K562 treated with DMSO at 1 percent for 12 hours (cell line): Measurements from ENCODE around the gene TNFRSF14. TPM values are rescaled to one million over a fixed set of nuclear protein-coding genes. Genes with fewer than 3 reads are reported as not detected.

Experiments used
- total RNA-seq: library from RNA; unstranded; fragments of 300-600 nt; gene quantifications from 2 replicates; pipeline ENCODE4 v1.2.3, GENCODE V29; 2022; ENCODE audit not compliant: insufficient read depth

The TNFRSF14 gene
- 6.3 and 9.2 TPM in 2 replicates for total RNA-seq

GRCh38 chr1:2556277-2556677 is at the start of gene TNFRSF14:
TSS of gene TNFRSF14 (plus strand) at chr1:2556371. CDS start at chr1:2556665, 294 bp downstream.

DNA sequence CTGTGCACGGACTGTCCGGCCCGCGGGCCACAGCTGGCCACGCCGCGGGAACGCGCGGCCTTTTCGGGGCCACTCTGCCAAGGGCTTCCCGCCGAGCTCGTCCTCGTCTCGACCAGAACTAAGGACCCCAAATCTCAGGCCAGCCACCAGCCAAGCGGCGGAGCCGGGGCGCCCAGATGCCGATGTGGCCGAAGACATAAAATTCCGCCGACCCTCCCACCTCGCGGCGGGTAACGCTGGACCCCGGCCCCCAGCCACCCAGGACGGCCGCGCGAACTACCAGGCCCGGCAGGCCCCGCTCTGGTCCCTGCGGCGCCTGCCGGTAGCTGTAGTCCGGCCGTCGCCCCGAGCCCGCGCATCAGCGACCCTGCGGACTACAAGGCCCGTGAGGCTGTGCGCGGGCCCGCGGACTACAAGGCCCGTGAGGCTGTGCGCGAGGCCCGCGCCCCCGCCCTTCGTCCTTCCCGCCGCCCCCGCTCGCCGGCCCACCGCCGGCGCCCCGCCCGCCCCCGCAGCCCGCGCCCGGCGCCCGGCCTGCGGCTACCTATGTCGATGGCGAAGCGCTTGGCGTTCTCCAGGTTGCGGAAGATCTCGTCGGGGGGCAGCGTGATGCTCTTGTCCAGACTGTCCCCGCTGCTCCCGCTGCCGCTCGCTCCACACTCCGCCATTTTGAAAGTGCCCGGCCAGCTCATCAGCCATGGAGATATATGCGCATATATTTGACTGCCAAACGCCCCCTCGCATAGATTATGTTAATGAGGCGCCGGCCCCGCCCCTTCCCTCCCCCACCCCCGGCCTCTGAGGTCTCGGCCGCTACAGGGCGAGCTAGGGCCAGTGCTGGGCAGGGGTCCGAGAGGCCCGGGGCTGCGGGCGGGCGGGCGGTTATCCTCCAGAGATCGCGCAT is 30.0 kb upstream of the TNFRSF14 start, which contains the start of gene PANK4:
Gene PANK4, minus strand, starts transcription at position 677 of the 904 bp plus-strand sequence. Its CDS starts 9 bp downstream, at position 668.

DNA sequence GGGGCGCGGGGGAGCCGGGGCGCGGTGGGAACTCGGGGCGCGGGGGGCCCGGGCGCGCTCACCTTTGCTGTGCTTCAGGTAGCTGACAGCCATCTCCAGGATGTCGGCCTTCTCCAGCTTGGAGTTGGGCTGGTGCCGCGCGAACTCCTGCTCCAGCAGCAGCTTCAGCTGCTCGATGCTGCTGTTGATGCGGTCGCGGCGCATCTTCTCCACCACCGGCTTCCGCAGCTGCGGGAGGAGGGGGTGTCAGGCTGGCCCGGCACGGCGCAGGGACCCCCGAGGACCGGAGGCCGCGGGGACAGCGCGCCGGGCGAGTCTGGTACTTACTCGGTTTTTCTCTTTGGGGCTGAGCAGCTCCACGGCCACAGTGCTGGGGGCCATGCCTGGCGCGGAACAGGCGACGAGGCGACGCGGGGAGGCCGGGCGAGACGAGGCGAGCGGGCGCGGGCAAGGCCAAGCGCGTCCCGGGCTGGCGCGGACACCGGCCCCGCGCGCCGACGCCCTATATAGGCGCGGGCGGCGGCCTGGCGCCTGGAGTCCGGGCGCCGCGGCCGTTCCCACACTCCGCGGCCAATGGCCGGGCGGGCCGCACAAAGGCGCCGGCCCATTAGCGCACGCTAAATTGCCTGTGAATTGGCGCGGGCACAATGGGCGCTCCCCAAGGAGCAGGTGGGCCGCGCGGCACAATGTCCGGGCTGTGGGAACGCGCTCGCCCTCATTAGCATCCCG is 26.2 kb upstream of the TNFRSF14 start, which contains the start of gene HES5:
Gene HES5, minus strand, starts transcription at position 480 of the 729 bp plus-strand sequence. Its CDS starts 99 bp downstream, at position 381.

GRCh38 chr1:2586154-2587070 is 30.2 kb downstream of the TNFRSF14 start, which contains the start of gene PRXL2B:
TSS of gene PRXL2B (plus strand) at chr1:2586777. CDS start at chr1:2586886, 109 bp downstream.

Other genes starting within 250 kb of the TNFRSF14 start
- 1.6 and 2.1 TPM in 2 replicates for gene MORN1, start 164.8 kb upstream of the TNFRSF14 start, total RNA-seq
- 75.6 and 112 TPM in 2 replicates for gene RER1, start 164.5 kb upstream of the TNFRSF14 start, total RNA-seq
- gene PEX10, start 143.8 kb upstream of the TNFRSF14 start, total RNA-seq = 8.8 and 12.7 TPM in 2 replicates
- gene PLCH2, start 80.1 kb upstream of the TNFRSF14 start, total RNA-seq = not detected in 2 replicates
- gene PANK4, start 29.8 kb upstream of the TNFRSF14 start, total RNA-seq = 31.6 and 41.5 TPM in 2 replicates
- not detected in 2 replicates for gene HES5, start 26.1 kb upstream of the TNFRSF14 start, total RNA-seq
- 12.8 and 16.2 TPM in 2 replicates for gene PRXL2B, start 30.4 kb downstream of the TNFRSF14 start, total RNA-seq
- 0.43 TPM in 1 of 2 replicates, not detected in the other for gene MMEL1, start 76.6 kb downstream of the TNFRSF14 start, total RNA-seq
- 0.12 TPM in 1 of 2 replicates, not detected in the other for gene TTC34, start 245.3 kb downstream of the TNFRSF14 start, total RNA-seq